Activated CD4-positive, alpha-beta T cell treated with anti-CD3 and anti-CD28 coated beads, Interleukin-2, amount 50 U/mL, for 1 hour (primary cell): Measurements from ENCODE around the gene CYP2W1.
A peak's percentile ranks its signal among the peaks of the same experiment; 100 is the strongest.

Experiments
- DNase-seq: peaks from one replicate; pipeline ENCODE4 v3.0.0-alpha.2; 2020

Gene CYP2W1

GRCh38 chr7:967361-968082 lies 15.5 kb upstream of the CYP2W1 start:
- no peak for DNase-seq

- no peak for DNase-seq
Observed at GRCh38 chr7:968205-969105, 14.5 kb upstream of the CYP2W1 start.

GRCh38 chr7:969403-969802 lies 13.6 kb upstream of the CYP2W1 start:
- DNase-seq = no peak

- DNase-seq = no peak
Observed at GRCh38 chr7:970744-971143, 12.2 kb upstream of the CYP2W1 start.

GRCh38 chr7:972110-972509 lies 10.9 kb upstream of the CYP2W1 start:
- no peak for DNase-seq

- no peak for DNase-seq
Observed at GRCh38 chr7:972676-973309, 10.2 kb upstream of the CYP2W1 start.

GRCh38 chr7:973312-973711 lies 9.7 kb upstream of the CYP2W1 start:
- no peak for DNase-seq

GRCh38 chr7:974172-974571 lies 8.8 kb upstream of the CYP2W1 start:
- DNase-seq = no peak

GRCh38 chr7:974820-975681 lies 7.9 kb upstream of the CYP2W1 start, which contains the start of gene COX19:
TSS of gene COX19 (minus strand) at chr7:975549. CDS start at chr7:975509, 40 bp downstream.
- peak; percentile 91 for DNase-seq

- no peak for DNase-seq
Observed at GRCh38 chr7:975702-976473, 7.1 kb upstream of the CYP2W1 start.

GRCh38 chr7:976901-977325 lies 6.1 kb upstream of the CYP2W1 start:
- no peak for DNase-seq

GRCh38 chr7:977326-978048 lies 5.5 kb upstream of the CYP2W1 start:
- DNase-seq = no peak

GRCh38 chr7:978049-978346 lies 5.0 kb upstream of the CYP2W1 start:
- no peak for DNase-seq

- DNase-seq = no peak
Observed at GRCh38 chr7:978416-979091, 4.4 kb upstream of the CYP2W1 start.

GRCh38 chr7:979151-979550 lies 3.8 kb upstream of the CYP2W1 start:
- no peak for DNase-seq

GRCh38 chr7:979886-980571 lies 3.0 kb upstream of the CYP2W1 start:
- DNase-seq = no peak

GRCh38 chr7:981793-982510 lies 1.0 kb upstream of the CYP2W1 start:
- no peak for DNase-seq

- DNase-seq = no peak
Observed at GRCh38 chr7:982511-983003, 424 bp upstream of the CYP2W1 start.

GRCh38 chr7:983616-984071 lies 663 bp downstream of the CYP2W1 start:
- DNase-seq = no peak
